Effector memory CD4-positive, alpha-beta T cell (primary cell): ENCODE results near the gene SH2D3C.
A peak's percentile ranks its signal among the peaks of the same experiment; 100 is the strongest.

Experiments used
- DNase-seq, 3 donors: peaks; one replicate each; pipeline ENCODE4 v3.0.0-alpha.2; 2020
- H3K27ac ChIP-seq: 2 replicates; pipeline ENCODE4 v1.7.0; 2013; ENCODE audit warnings: mild to moderate bottlenecking, low read length, moderate library complexity; ENCODE audit not compliant: insufficient read depth, poor library complexity, severe bottlenecking
- H3K27me3 ChIP-seq: replicated peaks from 2 replicates; pipeline ENCODE4 v1.7.0; 2013; ENCODE audit warnings: mild to moderate bottlenecking, low read length; ENCODE audit not compliant: insufficient read depth, control insufficient read depth, poor library complexity, severe bottlenecking
- H3K36me3 ChIP-seq: 2 replicates; pipeline ENCODE4 v1.7.0; 2013; ENCODE audit warnings: mild to moderate bottlenecking, low read length, moderate library complexity; ENCODE audit not compliant: control insufficient read depth, insufficient read depth
- H3K4me1 ChIP-seq: 2 replicates; pipeline ENCODE4 v1.7.0; 2013; ENCODE audit warnings: low read length, mild to moderate bottlenecking; ENCODE audit not compliant: control insufficient read depth, insufficient read depth, poor library complexity, severe bottlenecking
- H3K4me3 ChIP-seq: 2 replicates; pipeline ENCODE4 v1.7.0; 2013; ENCODE audit warnings: low read length, low read depth, mild to moderate bottlenecking; ENCODE audit not compliant: insufficient read depth, poor library complexity, severe bottlenecking
- H3K9me3 ChIP-seq: 2 replicates; pipeline ENCODE4 v1.7.0; 2013; ENCODE audit warnings: mild to moderate bottlenecking, low read length, moderate library complexity; ENCODE audit not compliant: control insufficient read depth

SH2D3C gene

GRCh38 chr9:127744398-127745110 lies 33.9 kb downstream of the SH2D3C start:
- H3K27ac ChIP-seq: no peak overlapping the region
- H3K4me1 ChIP-seq: no peaks in the 10 kb centered on the region
- peaks cover 84% of the 10 kb centered on the region for H3K36me3 ChIP-seq
- H3K4me3 ChIP-seq: no peak overlapping the region
- DNase-seq: no peak
- H3K9me3 ChIP-seq: no peaks in the 10 kb centered on the region
- no peaks in the 10 kb centered on the region for H3K27me3 ChIP-seq

- Histone ChIP-seq H3K4me3 (no peak overlapping the region), H3K4me1 (no peaks in the 10 kb centered on the region), H3K9me3 (no peaks in the 10 kb centered on the region), H3K27ac (peak overlapping the region; percentile 32), H3K36me3 (peaks cover 82% of the 10 kb centered on the region), H3K27me3 (no peaks in the 10 kb centered on the region)
- DNase-seq: no peak
These were observed 35.9 kb downstream of the SH2D3C start for GRCh38 chr9:127742435-127743088.

DNA sequence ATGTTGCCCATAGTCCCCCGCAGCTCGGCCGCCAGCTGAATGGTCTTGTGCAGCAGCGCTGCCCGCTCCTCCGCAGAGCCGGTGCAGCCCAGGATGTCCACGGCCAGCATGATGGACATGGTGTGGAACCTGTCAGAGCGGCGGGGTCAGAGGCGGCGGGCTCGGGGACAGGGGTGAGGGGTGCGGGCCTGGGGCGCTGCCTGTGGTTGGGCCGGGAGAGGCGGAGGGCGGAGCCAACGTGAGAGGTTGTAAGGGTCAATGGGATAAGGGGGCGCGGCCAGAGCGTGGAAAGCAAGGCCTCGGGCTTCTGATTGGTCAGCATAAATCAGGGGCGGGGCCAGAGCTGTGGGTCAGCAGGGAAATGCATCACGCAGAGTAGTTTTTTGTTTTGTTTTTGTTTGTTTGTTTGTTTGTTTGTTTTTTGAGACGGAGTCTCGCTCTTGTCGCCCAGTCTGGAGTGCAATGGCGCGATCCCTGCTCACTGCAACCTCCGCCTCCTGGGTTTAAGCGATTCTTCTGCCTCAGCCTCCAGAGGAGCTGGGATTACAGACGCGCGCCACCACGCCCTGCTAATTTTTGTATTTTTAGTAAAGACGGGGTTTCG lies 36.5 kb downstream of the SH2D3C start:
- no peak for DNase-seq
- Histone ChIP-seq H3K4me1 (no peaks in the 10 kb centered on the region), H3K9me3 (no peaks in the 10 kb centered on the region), H3K36me3 (peaks cover 76% of the 10 kb centered on the region), H3K27me3 (no peaks in the 10 kb centered on the region), H3K4me3 (no peak overlapping the region), H3K27ac (no peak overlapping the region)

GRCh38 chr9:127739614-127740330 lies 38.7 kb downstream of the SH2D3C start:
- H3K27ac ChIP-seq: no peak overlapping the region
- DNase-seq: no peak
- no peaks in the 10 kb centered on the region for H3K27me3 ChIP-seq
- no peak overlapping the region for H3K4me3 ChIP-seq
- peaks cover 6% of the 10 kb centered on the region for H3K4me1 ChIP-seq
- no peaks in the 10 kb centered on the region for H3K9me3 ChIP-seq
- H3K36me3 ChIP-seq: peaks cover 65% of the 10 kb centered on the region

DNA sequence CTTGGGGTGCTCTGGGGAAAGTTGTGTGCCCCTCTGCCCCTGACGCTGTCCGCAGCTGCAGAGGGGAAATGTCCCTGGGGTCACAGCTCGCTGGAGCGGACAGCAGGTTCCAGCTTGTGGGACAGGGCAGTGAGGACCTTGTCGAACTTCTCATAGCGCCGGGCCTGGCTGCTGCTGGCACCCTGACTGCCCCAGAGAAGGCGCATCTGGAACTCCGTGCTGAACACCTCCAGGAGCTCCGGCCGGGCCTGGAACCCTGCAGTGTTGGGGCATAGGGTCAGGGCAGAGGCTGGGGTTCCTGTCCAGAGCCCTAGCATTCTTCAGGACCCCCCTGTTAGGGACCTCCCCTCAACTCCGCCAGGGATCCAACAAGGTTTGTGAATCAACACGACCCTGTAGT lies 39.8 kb downstream of the SH2D3C start:
- H3K27me3 ChIP-seq: no peaks in the 10 kb centered on the region
- H3K9me3 ChIP-seq: no peaks in the 10 kb centered on the region
- no peak for DNase-seq
- H3K4me1 ChIP-seq: peaks cover 12% of the 10 kb centered on the region
- no peak overlapping the region for H3K4me3 ChIP-seq
- no peak overlapping the region for H3K27ac ChIP-seq
- H3K36me3 ChIP-seq: peaks cover 55% of the 10 kb centered on the region

GRCh38 chr9:127735530-127736185 lies 42.8 kb downstream of the SH2D3C start:
- Histone ChIP-seq H3K36me3 (peaks cover 29% of the 10 kb centered on the region), H3K27ac (peak overlapping the region; percentile 86), H3K4me1 (peaks cover 12% of the 10 kb centered on the region), H3K27me3 (no peaks in the 10 kb centered on the region), H3K4me3 (no peak overlapping the region), H3K9me3 (no peaks in the 10 kb centered on the region)
- no peak for DNase-seq

DNA sequence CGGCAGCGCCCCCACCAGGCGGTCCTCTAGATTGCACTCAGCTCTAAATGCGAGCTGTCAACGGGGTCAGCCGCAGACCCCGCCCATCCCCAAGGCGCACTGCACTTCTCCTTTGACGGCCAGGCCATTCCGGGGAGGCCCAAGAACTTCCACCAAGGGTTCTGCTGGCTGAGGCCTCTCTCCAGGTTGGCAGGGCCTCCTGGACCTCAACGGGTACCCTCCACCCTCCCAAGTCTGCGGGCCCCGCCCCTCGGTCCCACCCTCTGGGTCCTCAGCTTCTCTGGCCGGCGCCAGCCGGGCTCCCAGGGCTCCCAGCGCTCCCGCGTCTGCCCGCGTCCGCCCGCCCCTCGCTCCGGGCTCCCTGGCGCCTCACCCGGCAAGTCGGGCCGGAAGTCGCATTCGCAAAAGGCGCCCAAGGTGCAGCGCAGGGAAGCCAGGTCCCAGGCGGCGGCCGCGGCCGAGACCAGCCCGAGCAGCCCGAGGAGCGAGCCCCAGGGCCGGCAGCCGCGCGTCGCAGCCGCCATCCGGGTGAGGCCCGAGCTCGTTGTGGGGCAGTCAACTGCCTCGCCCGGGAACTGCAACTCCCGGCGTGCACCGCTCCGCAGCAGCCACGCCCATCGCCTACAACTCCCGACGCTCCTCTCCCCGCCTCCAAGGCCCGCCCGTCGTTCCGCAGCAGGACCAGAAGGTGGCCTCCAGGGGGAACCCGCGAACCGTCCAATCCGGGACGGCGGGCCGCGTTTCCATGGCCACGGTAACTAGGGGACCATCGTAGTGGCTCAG lies 43.5 kb downstream of the SH2D3C start, which contains the start of gene TOR2A:
TOR2A (minus strand) TSS at position 548 of the 783 bp plus-strand sequence; CDS start at position 524, 24 bp downstream.
- H3K9me3 ChIP-seq: no peaks in the 10 kb centered on the region
- peaks cover 12% of the 10 kb centered on the region for H3K4me1 ChIP-seq
- H3K27ac ChIP-seq: peak within 1 kb of the TSS; percentile 86
- no peaks in the 10 kb centered on the region for H3K27me3 ChIP-seq
- H3K4me3 ChIP-seq: peak within 1 kb of the TSS; percentile 70
- peak; percentile 98 to 99 (median 98) for DNase-seq
- H3K36me3 ChIP-seq: peaks cover 22% of the 10 kb centered on the region

DNA sequence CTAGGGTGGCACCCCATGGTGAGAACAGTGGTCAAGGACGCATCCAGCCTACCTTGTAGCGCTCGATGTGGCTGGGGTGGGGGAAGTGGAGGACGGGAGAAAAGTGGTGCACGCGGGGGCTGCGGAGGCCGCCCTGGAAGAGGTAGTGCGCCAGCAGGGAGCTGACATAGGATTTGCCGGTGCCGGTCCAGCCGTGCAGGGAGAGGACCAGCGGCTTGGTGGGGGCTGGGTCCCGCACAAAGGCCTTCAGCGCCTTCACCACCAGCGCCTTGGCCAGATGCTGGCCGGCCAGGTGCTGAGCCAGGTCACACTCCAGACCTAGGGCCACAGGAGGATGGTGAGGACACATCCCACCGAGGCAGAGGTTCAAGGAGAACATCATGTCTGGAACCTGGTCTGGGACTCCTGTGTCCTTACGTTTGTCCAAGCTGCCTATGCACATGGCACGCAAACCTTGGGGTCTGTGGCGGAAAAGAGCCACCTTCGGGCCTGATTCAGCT lies 44.2 kb downstream of the SH2D3C start:
- H3K9me3 ChIP-seq: no peaks in the 10 kb centered on the region
- peak overlapping the region; percentile 86 for H3K27ac ChIP-seq
- no peaks in the 10 kb centered on the region for H3K27me3 ChIP-seq
- peaks cover 12% of the 10 kb centered on the region for H3K4me1 ChIP-seq
- peak overlapping the region; percentile 70 for H3K4me3 ChIP-seq
- DNase-seq: no peak
- H3K36me3 ChIP-seq: peaks cover 15% of the 10 kb centered on the region

GRCh38 chr9:127733614-127734013 lies 44.9 kb downstream of the SH2D3C start:
- peaks cover 12% of the 10 kb centered on the region for H3K4me1 ChIP-seq
- H3K36me3 ChIP-seq: peaks cover 9% of the 10 kb centered on the region
- no peak overlapping the region for H3K27ac ChIP-seq
- DNase-seq: no peak
- no peaks in the 10 kb centered on the region for H3K9me3 ChIP-seq
- no peak overlapping the region for H3K4me3 ChIP-seq
- no peaks in the 10 kb centered on the region for H3K27me3 ChIP-seq
